Thyroid gland (tissue), 4 donors: ENCODE data around the gene PPP2R5D. TPM values are rescaled to one million over a fixed set of nuclear protein-coding genes. Genes with fewer than 3 reads are reported as not detected.
A peak's percentile ranks its signal among the peaks of the same experiment; 100 is the strongest.

Source experiments
- DNase-seq, 2 donors: peaks; one replicate each; pipeline ENCODE4 v3.0.0-alpha.2; 2019
- H3K27ac ChIP-seq, 3 donors: fragments of 200-600 bp; sonication (generic); 1 replicate in 2 of 3; 2 replicates in 1 of 3; pipeline ENCODE4 v1.5.1; 2016 to 2019; ENCODE audit warnings: mild to moderate bottlenecking in 1 of 3, moderate library complexity in 1 of 3
- H3K27me3 ChIP-seq: fragments of 200-600 bp; sonication (generic); one replicate; pipeline ENCODE4 v1.5.1; 2019
- H3K36me3 ChIP-seq, 2 donors: fragments of 200-600 bp; sonication (generic); one replicate each; pipeline ENCODE4 v1.5.1; 2016 to 2019
- H3K4me1 ChIP-seq, 2 donors: fragments of 200-600 bp; sonication (generic); one replicate each; pipeline ENCODE4 v1.5.1; 2017 to 2019
- H3K4me3 ChIP-seq, 3 donors: fragments of 200-600 bp; sonication (generic); replicated peaks in 1 of 3; 1 replicate in 2 of 3; 2 replicates in 1 of 3; pipeline ENCODE4 v1.5.1; 2016; ENCODE audit warnings: mild to moderate bottlenecking in 1 of 3
- H3K9me3 ChIP-seq: fragments of 200-600 bp; sonication (generic); one replicate; pipeline ENCODE4 v1.5.1; 2017
- POLR2A ChIP-seq, 2 donors: fragments of 450-650 bp; IDR thresholded peaks; one replicate each; pipeline ENCODE4 v1.6.1; 2017; ENCODE audit warnings: antibody characterized with exemption in 2 of 2, mild to moderate bottlenecking in 2 of 2, moderate library complexity in 1 of 2
- WGBS, 2 donors: methylation state at CpG; one replicate each; pipeline ENCODE4 v1.1.5; 2017; 5-methylcytosine and 5-hydroxymethylcytosine counted together
- intact Hi-C: fragments of 100-400 bp; cut with DNase I; formaldehyde crosslinking; loops from one replicate; pipeline ENCODE4 v1.15.1; 2023
- total RNA-seq, 4 donors: library from RNA; depleted of rRNA; stranded (reverse); fragments of >200 nt; gene quantifications; one replicate each; pipeline ENCODE4 v1.2.3, GENCODE V29; 2016
- TF ChIP-seq, protein P1 (sequence below), 6 experiments: fragments of 200-600 bp in 3 of 6; fragments of 450-650 bp in 3 of 6; sonication (generic) in 3 of 6; IDR thresholded peaks; one replicate each; pipeline ENCODE4 v1.5.1; 2016 to 2019; ENCODE audit warnings: antibody characterized with exemption in 6 of 6, mild to moderate bottlenecking in 2 of 6, inconsistent platforms in 1 of 6, moderate library complexity in 1 of 6

Gene PPP2R5D
- total RNA-seq, 4 donors from 2014 or later = 22.8 to 47.0 (median 28.2) TPM

DNA sequence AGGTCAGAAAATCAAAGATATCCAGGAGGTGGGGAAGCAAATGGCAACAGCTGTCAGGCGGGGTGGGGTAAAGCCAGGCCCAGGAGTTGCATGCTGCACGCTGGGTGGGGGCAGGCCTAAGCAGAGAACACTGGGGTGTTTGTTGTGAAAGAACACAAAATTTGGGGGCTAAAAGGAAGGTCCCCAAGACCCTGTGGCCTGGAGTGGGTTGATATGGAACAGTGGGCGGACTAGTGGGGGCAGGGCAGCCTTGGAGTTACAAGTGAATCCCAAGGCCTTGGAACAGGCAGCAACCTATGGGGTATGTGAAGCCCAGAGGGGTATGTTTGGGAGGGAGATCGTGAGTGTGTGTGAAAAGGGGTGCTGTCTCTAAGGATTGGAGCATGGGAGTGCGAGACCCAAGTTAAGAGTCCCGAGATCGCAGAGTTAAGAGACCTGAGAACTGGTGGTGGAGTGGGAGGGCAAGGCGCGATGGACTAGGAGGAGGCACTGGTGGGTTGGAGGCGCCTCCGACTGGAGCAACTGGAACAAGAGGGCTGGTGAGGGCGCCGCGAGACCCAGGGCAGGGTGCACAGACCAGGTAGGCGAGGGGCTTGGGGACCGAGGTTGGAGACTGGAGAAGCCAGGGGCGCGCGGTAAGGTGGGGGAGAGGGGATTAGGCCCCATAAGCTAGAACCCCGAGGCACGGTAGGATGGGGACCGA, 68.6 kb downstream of the PPP2R5D start:
- Histone ChIP-seq H3K4me3 (peak overlapping the region; percentile 5 to 61 (median 61)), H3K27me3 (no peaks in the 10 kb centered on the region), H3K4me1 (peaks cover 14 to 20% of the 10 kb centered on the region in 2 donors), H3K36me3 (peaks cover 25 to 26% of the 10 kb centered on the region in 2 donors), H3K9me3 (no peaks in the 10 kb centered on the region), H3K27ac (peak overlapping the region; percentile 86 to 91 (median 86))
- intact Hi-C loops = loop anchor here (5.0 kb wide), 1 partner anchor 36 kb away; no protein-coding TSS in a partner anchor
- 18 to 21% methylated on average over 22 of the region's 22 CpGs for WGBS, 2 donors
- peak; percentile 41 to 47 for DNase-seq
- TF ChIP-seq, protein P1, sequence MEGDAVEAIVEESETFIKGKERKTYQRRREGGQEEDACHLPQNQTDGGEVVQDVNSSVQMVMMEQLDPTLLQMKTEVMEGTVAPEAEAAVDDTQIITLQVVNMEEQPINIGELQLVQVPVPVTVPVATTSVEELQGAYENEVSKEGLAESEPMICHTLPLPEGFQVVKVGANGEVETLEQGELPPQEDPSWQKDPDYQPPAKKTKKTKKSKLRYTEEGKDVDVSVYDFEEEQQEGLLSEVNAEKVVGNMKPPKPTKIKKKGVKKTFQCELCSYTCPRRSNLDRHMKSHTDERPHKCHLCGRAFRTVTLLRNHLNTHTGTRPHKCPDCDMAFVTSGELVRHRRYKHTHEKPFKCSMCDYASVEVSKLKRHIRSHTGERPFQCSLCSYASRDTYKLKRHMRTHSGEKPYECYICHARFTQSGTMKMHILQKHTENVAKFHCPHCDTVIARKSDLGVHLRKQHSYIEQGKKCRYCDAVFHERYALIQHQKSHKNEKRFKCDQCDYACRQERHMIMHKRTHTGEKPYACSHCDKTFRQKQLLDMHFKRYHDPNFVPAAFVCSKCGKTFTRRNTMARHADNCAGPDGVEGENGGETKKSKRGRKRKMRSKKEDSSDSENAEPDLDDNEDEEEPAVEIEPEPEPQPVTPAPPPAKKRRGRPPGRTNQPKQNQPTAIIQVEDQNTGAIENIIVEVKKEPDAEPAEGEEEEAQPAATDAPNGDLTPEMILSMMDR (IDR thresholded peaks at IDR 0.05) = no peak

DNA sequence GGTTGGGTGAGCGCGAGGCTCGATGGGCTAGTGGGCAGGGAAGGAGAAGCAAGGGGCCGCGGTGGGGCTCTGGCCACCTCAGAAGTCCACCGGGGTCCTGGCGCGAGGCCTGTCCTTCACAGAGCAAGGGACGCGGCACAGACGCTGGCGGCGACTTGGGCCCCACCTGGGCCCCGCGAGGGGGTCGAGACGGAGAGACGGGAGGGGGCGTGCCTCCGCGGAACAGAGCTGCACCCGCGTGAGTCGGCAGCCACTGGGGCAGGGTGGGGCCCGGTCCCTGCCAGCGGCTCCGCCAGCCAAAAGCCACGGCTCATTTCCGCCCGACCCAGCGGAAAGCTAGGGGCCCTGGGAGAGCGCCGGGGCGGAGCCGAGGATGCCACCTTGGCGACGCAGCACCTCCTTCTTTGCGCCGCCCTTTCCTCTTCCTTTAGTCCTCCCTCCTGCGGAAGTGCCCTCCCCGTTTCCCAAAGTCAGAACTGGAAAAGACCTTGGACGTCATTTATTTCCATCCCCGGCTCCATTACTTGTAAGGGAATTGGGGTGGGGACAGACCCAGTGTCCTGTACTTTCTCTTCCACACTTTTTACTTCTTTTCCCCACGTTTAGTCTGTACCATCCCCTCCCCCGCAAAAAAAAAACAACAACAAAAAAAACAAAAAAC, 69.3 kb downstream of the PPP2R5D start, which contains the start of gene CUL7:
Gene CUL7 (minus strand): TSS at position 307 of the 661 bp plus-strand sequence. CDS start 1,063 bp downstream, outside the sequence.
- no peaks in the 10 kb centered on the region for H3K9me3 ChIP-seq
- intact Hi-C loops = loop anchor here (5.0 kb wide), 1 partner anchor 36 kb away; no protein-coding TSS in a partner anchor
- H3K27ac ChIP-seq = peak within 1 kb of the TSS; percentile 86 to 91 (median 86)
- H3K4me3 ChIP-seq = peak within 1 kb of the TSS; percentile 5 to 61 (median 61)
- DNase-seq = peak; percentile 95 to 96
- WGBS, 2 donors = 2 to 3% methylated on average over 19 to 21 of the region's 45 CpGs
- H3K36me3 ChIP-seq = peaks cover 19 to 22% of the 10 kb centered on the region in 2 donors
- peaks cover 20 to 27% of the 10 kb centered on the region in 2 donors for H3K4me1 ChIP-seq
- H3K27me3 ChIP-seq = no peaks in the 10 kb centered on the region
- TF ChIP-seq, protein P1 (IDR thresholded peaks at IDR 0.05) = no peak
- peak; percentile 42 to 91 for TF ChIP-seq POLR2A (IDR thresholded peaks at IDR 0.05)

GRCh38 chr6:43054206-43054943, 70.0 kb downstream of the PPP2R5D start:
- H3K4me1 ChIP-seq = peaks cover 21 to 28% of the 10 kb centered on the region in 2 donors
- WGBS, 2 donors = 68 to 71% methylated on average over 17 of the region's 17 CpGs

GRCh38 chr6:43055966-43056365, 71.6 kb downstream of the PPP2R5D start:
- no peaks in the 10 kb centered on the region for H3K9me3 ChIP-seq
- no peak overlapping the region for H3K27ac ChIP-seq
- 90 to 96% methylated on average over 8 of the region's 8 CpGs for WGBS, 2 donors
- H3K27me3 ChIP-seq = no peaks in the 10 kb centered on the region
- H3K4me1 ChIP-seq = peaks cover 30 to 37% of the 10 kb centered on the region in 2 donors
- no peak for DNase-seq
- TF ChIP-seq POLR2A (IDR thresholded peaks at IDR 0.05) = no peak
- TF ChIP-seq, protein P1 (IDR thresholded peaks at IDR 0.05) = no peak
- intact Hi-C loops = no loop called here
- peaks cover 13 to 17% of the 10 kb centered on the region in 2 donors for H3K36me3 ChIP-seq
- H3K4me3 ChIP-seq = no peak overlapping the region

More at GRCh38 chr6:43054206-43054943, 70.0 kb downstream of the PPP2R5D start:
- intact Hi-C loops = loop anchor here (5.0 kb wide), 1 partner anchor 37 kb away; no protein-coding TSS in a partner anchor
- Histone ChIP-seq H3K9me3 (no peaks in the 10 kb centered on the region), H3K27me3 (no peaks in the 10 kb centered on the region), H3K27ac (peak overlapping the region; percentile 86 to 91 (median 86)), H3K36me3 (peaks cover 15 to 17% of the 10 kb centered on the region in 2 donors), H3K4me3 (peak overlapping the region in 2 of 3 donors; percentile 8 to 61)
- peak; percentile 15 to 20 for DNase-seq
- TF ChIP-seq, protein P1 (IDR thresholded peaks at IDR 0.05) = no peak
- no peak for TF ChIP-seq POLR2A (IDR thresholded peaks at IDR 0.05)
